SU-DHL-6 (cell line): ENCODE measurements around the gene MID2.

Source experiments
- H2AFZ ChIP-seq: fragments of 200-600 bp; sonication (generic); 2 replicates; pipeline ENCODE4 v1.6.1; 2014; ENCODE audit warnings: low read depth, mild to moderate bottlenecking, moderate library complexity, mixed read lengths, antibody characterized with exemption, low read length; ENCODE audit not compliant: severe bottlenecking
- H3F3A ChIP-seq: fragments of 200-600 bp; shearing (Covaris generic); 2 replicates; pipeline ENCODE4 v1.6.0; 2016; ENCODE audit warnings: antibody characterized with exemption, mild to moderate bottlenecking; ENCODE audit not compliant: insufficient read depth
- H3K27ac ChIP-seq: fragments of 200-600 bp; sonication (generic); 2 replicates; pipeline ENCODE4 v1.5.1; 2016; ENCODE audit warnings: low read depth, mild to moderate bottlenecking, low read length, moderate library complexity, mixed read lengths
- H3K27me3 ChIP-seq: fragments of 200-600 bp; sonication (generic), shearing (Covaris generic); 2 replicates; pipeline ENCODE4 v1.6.0; 2014; ENCODE audit warnings: mild to moderate bottlenecking, low read length
- H3K36me3 ChIP-seq: fragments of 200-600 bp; sonication (generic); 2 replicates; pipeline ENCODE4 v1.6.1; 2014; ENCODE audit warnings: mild to moderate bottlenecking, low read length, mixed read lengths
- H3K4me2 ChIP-seq: fragments of 300-600, 200-600 bp; shearing (Covaris generic), sonication (generic); 2 replicates; pipeline ENCODE4 v1.6.0; 2014; ENCODE audit warnings: low read length, low read depth, mild to moderate bottlenecking; ENCODE audit not compliant: poor library complexity, severe bottlenecking
- H3K4me3 ChIP-seq: fragments of 200-600 bp; sonication (generic); 2 replicates; pipeline ENCODE4 v1.5.1; 2014; ENCODE audit warnings: antibody characterized with exemption, low read length, mild to moderate bottlenecking, mixed read lengths; ENCODE audit not compliant: insufficient read depth, poor library complexity, severe bottlenecking
- H3K79me2 ChIP-seq: fragments of 200-600 bp; sonication (generic); 2 replicates; pipeline ENCODE4 v1.6.1; 2014; ENCODE audit warnings: mild to moderate bottlenecking, low read length, moderate library complexity; ENCODE audit not compliant: insufficient read depth
- H3K9ac ChIP-seq: fragments of 200-600 bp; sonication (generic); 2 replicates; pipeline ENCODE4 v1.7.0; 2014; ENCODE audit warnings: mild to moderate bottlenecking, low read length
- H3K9me2 ChIP-seq: fragments of 200-600 bp; sonication (generic); replicated peaks from 2 replicates; pipeline ENCODE4 v1.6.1; 2014; ENCODE audit warnings: low read length; ENCODE audit not compliant: insufficient read depth
- H3K9me3 ChIP-seq: fragments of 200-600 bp; sonication (generic); 2 replicates; pipeline ENCODE4 v1.6.1; 2014; ENCODE audit warnings: low read length, mixed read lengths; ENCODE audit not compliant: insufficient read depth
- H4K20me1 ChIP-seq: fragments of 200-600 bp; sonication (generic); 2 replicates; pipeline ENCODE4 v1.6.1; 2014; ENCODE audit warnings: low read depth, mild to moderate bottlenecking, antibody characterized with exemption, low read length, moderate library complexity, mixed read lengths
- CTCF ChIP-seq: fragments of 200-600 bp; sonication (generic); IDR thresholded peaks from one replicate; pipeline ENCODE4 v1.5.1; 2017; ENCODE audit warnings: antibody characterized with exemption, mild to moderate bottlenecking, low read length, moderate library complexity; ENCODE audit not compliant: insufficient read depth, poor library complexity, severe bottlenecking
- EZH2phosphoT487 ChIP-seq: fragments of 200-600 bp; sonication (generic), shearing (Covaris generic); conservative IDR thresholded peaks from 2 replicates; pipeline ENCODE4 v1.6.1; 2018; ENCODE audit warnings: mild to moderate bottlenecking, antibody characterized with exemption, low read length, moderate library complexity, mixed read lengths

MID2 gene

GRCh38 chrX:107905366-107905765 is 79.7 kb downstream of the MID2 start:
- TF ChIP-seq CTCF (no peak), EZH2phosphoT487 (no peak)

DNA sequence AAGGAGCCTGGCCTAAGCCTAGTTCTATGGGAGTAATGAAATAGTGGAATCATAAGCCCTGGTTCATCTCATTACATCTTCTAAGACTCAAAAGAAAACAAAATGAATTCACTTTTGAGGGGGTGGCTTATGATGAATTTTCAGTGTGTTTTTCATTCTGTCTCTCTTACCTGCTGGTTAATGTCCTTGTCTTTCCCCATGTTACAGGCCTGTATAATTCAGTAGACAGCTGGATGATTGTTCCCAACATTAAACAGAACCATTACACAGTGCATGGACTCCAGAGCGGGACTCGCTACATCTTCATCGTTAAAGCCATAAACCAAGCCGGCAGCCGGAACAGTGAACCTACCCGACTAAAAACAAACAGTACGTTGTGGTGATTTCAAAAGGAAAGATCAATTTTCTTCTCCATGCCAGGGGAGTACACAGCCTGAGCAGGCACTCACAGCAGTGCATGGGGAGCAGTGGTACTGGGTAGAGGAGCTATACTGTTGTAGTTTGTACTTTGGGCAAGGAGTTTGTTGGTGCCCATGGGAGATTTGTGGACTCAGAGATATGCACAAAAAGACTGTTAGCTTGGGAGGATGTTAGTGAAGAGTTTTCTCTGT is 98.6 kb downstream of the MID2 start:
- H3K27me3 ChIP-seq: no peaks in the 10 kb centered on the region
- H3K9ac ChIP-seq: no peak overlapping the region
- H3F3A ChIP-seq: no peaks in the 10 kb centered on the region
- no peak overlapping the region for H3K27ac ChIP-seq
- H3K4me2 ChIP-seq: no peak overlapping the region
- no peaks in the 10 kb centered on the region for H3K36me3 ChIP-seq
- H3K9me3 ChIP-seq: no peaks in the 10 kb centered on the region
- TF ChIP-seq EZH2phosphoT487 (no peak), CTCF (no peak)
- H2AFZ ChIP-seq: no peak overlapping the region
- H3K79me2 ChIP-seq: no peaks in the 10 kb centered on the region
- H4K20me1 ChIP-seq: no peaks in the 10 kb centered on the region
- no peak overlapping the region for H3K4me3 ChIP-seq
- no peaks in the 10 kb centered on the region for H3K9me2 ChIP-seq

More at GRCh38 chrX:107905366-107905765, 79.7 kb downstream of the MID2 start:
- no peaks in the 10 kb centered on the region for H4K20me1 ChIP-seq
- no peak overlapping the region for H3K4me3 ChIP-seq
- no peaks in the 10 kb centered on the region for H3K9me2 ChIP-seq
- no peaks in the 10 kb centered on the region for H3K9me3 ChIP-seq
- no peak overlapping the region for H2AFZ ChIP-seq
- H3K36me3 ChIP-seq: no peaks in the 10 kb centered on the region
- H3K9ac ChIP-seq: no peak overlapping the region
- H3K79me2 ChIP-seq: no peaks in the 10 kb centered on the region
- no peak overlapping the region for H3K4me2 ChIP-seq
- no peaks in the 10 kb centered on the region for H3F3A ChIP-seq
- no peak overlapping the region for H3K27ac ChIP-seq
- H3K27me3 ChIP-seq: no peaks in the 10 kb centered on the region

DNA sequence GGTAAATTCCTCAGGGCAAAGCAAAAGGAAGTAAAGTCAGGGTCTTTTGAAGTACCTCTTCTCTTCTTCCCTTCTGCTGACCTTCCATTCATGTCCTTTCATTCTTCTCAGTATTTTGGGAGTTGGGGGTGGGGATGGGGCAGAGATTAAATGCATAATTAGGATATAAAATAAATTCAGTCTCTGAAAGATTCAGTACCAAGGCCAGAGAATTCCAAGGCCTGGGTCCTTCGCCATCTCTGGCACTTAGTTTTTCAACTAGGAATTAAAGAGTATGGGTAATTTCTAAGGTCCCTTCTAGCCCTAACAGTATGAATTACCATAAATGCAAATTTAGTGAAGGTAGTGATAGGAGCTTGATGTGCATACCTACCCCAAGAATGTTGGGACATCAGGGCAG is 108.6 kb downstream of the MID2 start:
- no peak overlapping the region for H2AFZ ChIP-seq
- no peaks in the 10 kb centered on the region for H3K9me2 ChIP-seq
- no peaks in the 10 kb centered on the region for H4K20me1 ChIP-seq
- no peak overlapping the region for H3K27ac ChIP-seq
- H3K27me3 ChIP-seq: no peaks in the 10 kb centered on the region
- no peak overlapping the region for H3K9ac ChIP-seq
- H3F3A ChIP-seq: no peaks in the 10 kb centered on the region
- H3K36me3 ChIP-seq: no peaks in the 10 kb centered on the region
- no peaks in the 10 kb centered on the region for H3K9me3 ChIP-seq
- no peak overlapping the region for H3K4me2 ChIP-seq
- TF ChIP-seq EZH2phosphoT487: no peak
- TF ChIP-seq CTCF: no peak
- H3K4me3 ChIP-seq: no peak overlapping the region
- H3K79me2 ChIP-seq: no peaks in the 10 kb centered on the region
